H1 (cell line): ENCODE results near the gene UBXN1. TPM values are rescaled to one million over a fixed set of nuclear protein-coding genes. Genes with fewer than 3 reads are reported as not detected.

Experiments
- EP300 ChIP-seq, 2 experiments: IDR thresholded peaks; 1 replicate in 1 of 2; 2 replicates in 1 of 2; pipeline ENCODE4 v1.6.1; 2011 to 2012; ENCODE audit warnings: low read depth in 2 of 2, low read length in 2 of 2, mild to moderate bottlenecking in 2 of 2, borderline replicate concordance in 1 of 2, inconsistent platforms in 1 of 2, moderate library complexity in 1 of 2
- HDAC2 ChIP-seq, 2 experiments: fragments of 300-600 bp in 1 of 2; sonication (generic) in 1 of 2; IDR thresholded peaks; 2 replicates each; pipeline ENCODE4 v1.6.1; 2011 to 2012; ENCODE audit warnings: low read depth in 2 of 2, low read length in 2 of 2, mild to moderate bottlenecking in 2 of 2, moderate library complexity in 2 of 2, borderline replicate concordance in 1 of 2, inconsistent platforms in 1 of 2
- JUND ChIP-seq: IDR thresholded peaks from 2 replicates; pipeline ENCODE4 v1.6.1; 2011; ENCODE audit warnings: mild to moderate bottlenecking, improper control_type of control experiment, low read length
- POLR2A ChIP-seq, 2 experiments: IDR thresholded peaks; 1 replicate in 1 of 2; 2 replicates in 1 of 2; pipeline ENCODE4 v1.6.1; 2011; ENCODE audit warnings: low read depth in 2 of 2, low read length in 2 of 2, mild to moderate bottlenecking in 2 of 2; ENCODE audit errors: control extremely low read depth in 1 of 2
- TBP ChIP-seq: IDR thresholded peaks from 2 replicates; pipeline ENCODE4 v1.6.1; 2011; ENCODE audit warnings: low read depth, low read length, improper control_type of control experiment
- polyA plus RNA-seq, 7 experiments: library from polyadenylated mRNA; depleted of rRNA in 3 of 7; stranded (reverse) in 5 of 7; unstranded in 2 of 7; fragments of >200 nt in 5 of 7; fragments of 200-250 nt in 2 of 7; gene quantifications; 1 replicate in 5 of 7; 2 replicates in 1 of 7; 4 replicates in 1 of 7; pipeline versions ENCODE4 v1.2.1 to v1.2.3, GENCODE V29; 2011 to 2013; ENCODE audit warnings: missing spikeins in 2 of 7, mixed read lengths in 2 of 7
- total RNA-seq: library from RNA; stranded (reverse); fragmentation: NEBNext Ultra II Directional; extraction: Animal tissue kit (Norgen Biotek cat#: 25700); gene quantifications from 2 replicates; pipeline ENCODE4 v1.2.1, GENCODE V29; 2021

UBXN1 gene
- total and polyA plus RNA-seq, 2 of the 8 experiments (the other 6 are each of a cell fraction or from before 2014, with no cell fraction given), result 78.6 to 114 TPM

GRCh38 chr11:62649486-62649885 lies 29.4 kb downstream of the UBXN1 start (continued):
- no peak for TF ChIP-seq HDAC2 (IDR thresholded peaks at IDR 0.05; ENCODE audit: borderline replicate concordance in 1 of 2, low read depth in 2 of 2, low read length in 2 of 2)
- TF ChIP-seq EP300 (IDR thresholded peaks at IDR 0.05; ENCODE audit: borderline replicate concordance in 1 of 2, low read depth in 2 of 2, low read length in 2 of 2), result no peak
- no peak for TF ChIP-seq POLR2A (IDR thresholded peaks at IDR 0.05; ENCODE audit: control extremely low read depth in 1 of 2, low read depth in 2 of 2, low read length in 2 of 2)
- TF ChIP-seq TBP, result no peak
- no peak for TF ChIP-seq JUND
